Stimulated activated CD4-positive, alpha-beta T cell treated with anti-CD3 and anti-CD28 coated beads, TNF-alpha, amount 100 ng/mL, for 24 hours (primary cell): ENCODE measurements around the gene TLR10.

Experiments
- DNase-seq, 3 experiments: peaks; one replicate each; pipeline ENCODE4 v3.0.0-alpha.2; 2020; ENCODE audit warnings: low read depth in 3 of 3

TLR10 gene

DNA sequence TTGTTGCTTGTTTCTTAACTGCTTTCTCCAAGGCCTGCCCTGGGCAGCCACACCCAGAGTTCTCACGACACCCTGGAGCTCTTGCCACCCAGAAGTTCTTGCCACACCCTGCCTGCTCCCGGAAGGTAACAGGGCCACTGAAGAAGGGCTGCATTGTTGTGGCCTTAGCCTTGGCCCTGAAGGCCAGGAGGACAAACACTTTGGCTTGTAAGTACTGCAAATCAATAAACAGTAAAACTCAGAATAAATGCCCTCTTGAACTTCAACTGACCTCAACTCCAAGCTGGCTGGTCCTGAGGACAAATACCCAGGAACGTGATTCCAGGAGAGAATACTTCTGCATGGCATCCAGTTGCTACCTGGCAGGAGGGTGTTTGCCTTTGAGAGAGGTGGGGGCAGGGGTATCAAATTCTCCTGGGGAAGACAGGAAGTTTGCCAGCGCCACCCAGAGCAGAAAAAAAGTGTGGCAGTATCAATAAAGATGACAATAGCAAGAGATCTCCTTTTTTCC is 54.1 kb downstream of the TLR10 start:
- DNase-seq: no peak

DNA sequence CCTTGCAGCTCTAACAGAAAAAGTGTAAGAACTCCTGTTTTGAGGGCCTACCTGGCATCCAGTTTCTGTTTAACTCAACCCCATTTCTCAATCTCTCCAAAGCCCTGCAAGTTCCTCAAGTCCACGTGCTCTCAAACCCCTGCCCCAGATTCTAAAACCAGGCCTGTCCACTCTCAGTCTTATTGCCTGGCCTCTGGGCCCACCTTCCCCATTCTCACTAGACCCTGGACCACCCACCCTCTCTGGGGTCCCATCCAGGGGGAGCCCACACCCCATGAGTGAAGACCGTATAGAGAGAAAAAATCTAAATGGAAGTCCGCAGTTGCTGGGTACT is 58.3 kb downstream of the TLR10 start:
- DNase-seq: no peak

DNA sequence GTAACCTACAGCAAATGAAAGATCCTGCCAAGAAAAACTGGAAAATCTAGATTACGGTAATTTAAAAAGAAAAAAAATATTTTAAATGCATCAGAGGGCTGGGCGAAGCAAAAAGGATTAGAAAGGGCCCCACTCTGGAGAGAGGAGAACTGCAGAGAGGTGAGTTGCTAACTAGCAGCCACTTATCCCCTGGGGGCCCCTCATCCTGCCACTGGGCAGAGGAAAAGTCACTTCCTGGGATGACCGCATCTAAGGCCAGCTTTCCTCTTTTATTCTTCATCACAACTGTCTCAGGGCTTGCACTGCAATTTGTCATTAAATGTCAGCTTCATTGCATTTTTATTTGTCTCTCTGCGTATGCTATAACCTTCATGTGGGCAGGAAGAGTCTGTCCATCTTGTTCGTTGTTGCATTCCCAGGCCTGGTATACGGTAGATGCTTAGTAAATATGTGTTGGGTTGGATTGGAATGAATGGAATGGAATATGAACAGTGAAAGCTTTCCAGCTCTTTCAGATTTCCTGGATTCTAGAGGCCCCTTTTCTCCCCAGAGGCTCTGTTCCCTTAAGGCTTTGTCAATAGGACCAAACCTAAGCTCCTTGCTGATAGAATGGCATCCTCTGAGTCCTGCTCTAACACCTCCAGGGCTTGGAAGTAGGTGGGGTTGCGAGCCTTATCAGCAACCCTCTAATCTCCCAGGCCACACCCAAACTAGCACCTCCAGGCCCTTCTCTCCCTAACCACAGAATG is 58.9 kb downstream of the TLR10 start:
- DNase-seq: no peak

DNA sequence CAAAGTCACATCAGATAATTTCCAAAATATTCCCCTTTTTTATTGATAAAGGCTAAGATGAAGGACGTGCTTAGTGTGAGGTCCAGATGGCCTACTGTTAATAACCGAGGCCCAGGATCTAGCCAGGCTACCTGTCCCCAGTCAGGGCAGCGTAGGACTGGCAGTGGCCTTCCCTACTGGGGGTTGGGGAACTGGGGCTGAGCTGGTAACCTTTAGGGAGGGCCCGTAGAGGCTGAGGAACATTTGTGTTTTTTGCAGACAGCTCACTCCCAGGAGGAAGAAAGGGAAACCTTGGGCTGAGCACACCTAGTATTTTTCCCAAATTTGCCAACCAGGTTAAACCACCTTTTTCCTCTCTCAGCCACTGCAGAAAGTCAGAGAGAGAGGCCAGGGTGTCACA is 59.7 kb downstream of the TLR10 start:
- DNase-seq: no peak
